Activated CD4-positive, alpha-beta T cell treated with anti-CD3 and anti-CD28 coated beads, Interleukin-2, amount 50 U/mL, for 16 hours (primary cell): ENCODE data around the gene STX8.

ENCODE experiments used
- DNase-seq: peaks from one replicate; pipeline ENCODE4 v3.0.0-alpha.2; 2020

STX8 gene

DNA sequence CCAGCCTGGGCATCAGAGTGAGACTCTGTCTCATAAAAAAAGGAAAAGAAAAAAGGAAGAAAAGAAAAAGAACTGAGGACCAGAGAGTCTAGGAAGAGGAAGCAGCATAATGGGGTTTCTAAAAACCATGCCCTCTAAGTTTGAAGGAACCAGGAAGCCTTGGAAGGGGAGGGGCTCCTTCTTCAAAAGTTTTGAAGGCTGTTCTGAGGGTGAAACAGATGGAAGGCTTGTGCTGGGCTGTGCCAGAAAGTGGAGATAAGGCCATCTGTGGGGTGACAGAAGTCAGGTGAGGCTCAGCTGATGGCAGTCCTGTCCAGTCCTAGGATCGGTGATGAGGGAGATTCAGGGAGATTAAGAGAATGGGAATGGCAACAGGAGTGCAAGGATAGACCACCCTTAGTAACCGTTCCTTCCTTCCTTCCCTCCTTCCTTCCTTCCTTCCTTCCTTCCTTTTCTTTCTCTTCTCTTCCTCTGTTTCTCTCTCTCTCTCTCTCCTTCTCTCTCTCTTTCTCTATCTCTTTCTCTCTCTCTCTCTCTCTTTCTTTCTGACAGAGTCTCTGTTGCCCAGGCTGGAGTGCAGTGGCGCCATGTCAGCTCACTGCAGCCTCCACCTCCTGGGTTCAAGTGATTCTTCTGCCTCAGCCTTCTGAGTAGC is 371.7 kb downstream of the STX8 start:
- DNase-seq: no peak

DNA sequence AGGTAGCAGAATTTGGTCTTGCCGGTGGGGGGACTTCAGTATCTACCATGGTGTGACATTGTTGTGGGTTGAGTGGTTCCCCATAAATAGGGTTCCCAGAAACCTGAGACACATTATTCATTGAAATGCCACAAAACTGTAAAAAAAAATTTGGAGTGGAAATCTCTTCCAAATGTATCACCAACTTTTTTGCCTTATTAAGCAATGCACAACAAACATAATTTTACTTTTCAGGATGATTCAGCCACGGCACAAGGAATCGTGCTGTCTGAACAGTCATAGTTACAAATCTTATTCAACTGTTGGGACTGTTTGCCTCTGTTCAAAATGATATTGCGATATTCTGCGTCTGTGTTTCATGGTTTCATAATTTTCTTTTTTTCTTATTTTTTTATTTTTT is 373.1 kb downstream of the STX8 start:
- no peak for DNase-seq

DNA sequence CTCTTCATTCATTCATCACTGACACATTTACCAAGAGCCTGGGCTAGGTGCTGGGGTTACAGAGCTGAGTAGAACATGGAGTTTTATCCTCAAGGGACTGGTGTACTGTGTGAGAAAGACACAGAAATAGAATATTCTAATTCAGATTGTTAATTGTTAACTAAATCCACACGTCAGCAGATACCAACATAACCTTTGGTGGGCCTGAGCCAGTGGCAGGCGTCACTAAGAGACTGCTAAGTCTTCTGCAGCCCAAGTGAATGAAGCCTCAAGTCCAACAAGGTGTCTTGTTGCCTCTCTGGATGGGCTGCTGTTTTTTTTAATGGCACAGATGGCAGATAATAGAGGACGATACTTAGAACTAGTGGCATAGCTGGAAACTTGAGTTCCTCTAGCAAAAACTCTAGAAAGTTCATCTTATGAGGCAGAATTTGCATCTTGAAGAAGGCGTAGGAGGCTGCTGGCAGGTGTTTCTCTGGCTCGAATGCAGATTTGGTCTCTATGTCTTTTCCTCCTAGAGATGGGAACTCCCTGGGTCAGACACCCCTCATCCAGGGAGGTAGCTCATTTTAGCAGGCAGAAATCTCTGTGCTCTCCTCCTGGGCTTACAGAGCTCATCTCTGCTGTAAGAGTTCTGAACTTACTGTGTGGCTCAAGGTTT is 374.8 kb downstream of the STX8 start:
- no peak for DNase-seq
